ENCODE data around the gene TREML2.

DNA sequence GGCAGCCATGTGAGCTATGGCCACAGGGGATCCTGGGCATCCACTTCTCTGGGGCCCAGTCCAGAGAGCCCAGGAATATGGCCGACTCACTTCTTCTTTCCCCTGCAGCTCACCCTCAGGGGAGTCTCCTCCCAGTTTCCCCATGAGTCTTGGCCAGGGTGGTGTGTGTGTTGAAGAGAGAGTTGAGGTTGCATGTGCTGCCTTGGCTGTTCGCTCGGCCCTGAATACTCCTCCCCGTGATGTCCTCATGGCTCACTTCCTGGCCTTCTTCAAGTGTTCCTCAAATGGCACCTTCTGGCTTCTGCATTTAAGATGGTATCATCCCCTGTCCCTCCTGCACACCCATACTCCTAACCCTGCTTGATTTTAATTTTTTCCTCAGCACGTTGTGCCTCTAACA, 43.6 kb downstream of the TREML2 start:
- TF ChIP-seq, protein P1, sequence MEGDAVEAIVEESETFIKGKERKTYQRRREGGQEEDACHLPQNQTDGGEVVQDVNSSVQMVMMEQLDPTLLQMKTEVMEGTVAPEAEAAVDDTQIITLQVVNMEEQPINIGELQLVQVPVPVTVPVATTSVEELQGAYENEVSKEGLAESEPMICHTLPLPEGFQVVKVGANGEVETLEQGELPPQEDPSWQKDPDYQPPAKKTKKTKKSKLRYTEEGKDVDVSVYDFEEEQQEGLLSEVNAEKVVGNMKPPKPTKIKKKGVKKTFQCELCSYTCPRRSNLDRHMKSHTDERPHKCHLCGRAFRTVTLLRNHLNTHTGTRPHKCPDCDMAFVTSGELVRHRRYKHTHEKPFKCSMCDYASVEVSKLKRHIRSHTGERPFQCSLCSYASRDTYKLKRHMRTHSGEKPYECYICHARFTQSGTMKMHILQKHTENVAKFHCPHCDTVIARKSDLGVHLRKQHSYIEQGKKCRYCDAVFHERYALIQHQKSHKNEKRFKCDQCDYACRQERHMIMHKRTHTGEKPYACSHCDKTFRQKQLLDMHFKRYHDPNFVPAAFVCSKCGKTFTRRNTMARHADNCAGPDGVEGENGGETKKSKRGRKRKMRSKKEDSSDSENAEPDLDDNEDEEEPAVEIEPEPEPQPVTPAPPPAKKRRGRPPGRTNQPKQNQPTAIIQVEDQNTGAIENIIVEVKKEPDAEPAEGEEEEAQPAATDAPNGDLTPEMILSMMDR (optimal IDR thresholded peaks at IDR 0.05 in 1 of 3, IDR thresholded peaks at IDR 0.05 in 1 of 3, conservative IDR thresholded peaks at IDR 0.05 in 1 of 3; ENCODE audit: extremely low read depth in 1 of 3, insufficient read depth in 2 of 3, low read length in 3 of 3) = no peak
- no peak for TF ChIP-seq EZH2 (IDR thresholded peaks at IDR 0.05; ENCODE audit: low read length)
